NCI-H1105 (cell line): ENCODE results near the gene OR7G3.

Experiments used
- DNase-seq: peaks from one replicate; lab custom pipeline; 2025; lab: John Stamatoyannopoulos, UW

Gene OR7G3

DNA sequence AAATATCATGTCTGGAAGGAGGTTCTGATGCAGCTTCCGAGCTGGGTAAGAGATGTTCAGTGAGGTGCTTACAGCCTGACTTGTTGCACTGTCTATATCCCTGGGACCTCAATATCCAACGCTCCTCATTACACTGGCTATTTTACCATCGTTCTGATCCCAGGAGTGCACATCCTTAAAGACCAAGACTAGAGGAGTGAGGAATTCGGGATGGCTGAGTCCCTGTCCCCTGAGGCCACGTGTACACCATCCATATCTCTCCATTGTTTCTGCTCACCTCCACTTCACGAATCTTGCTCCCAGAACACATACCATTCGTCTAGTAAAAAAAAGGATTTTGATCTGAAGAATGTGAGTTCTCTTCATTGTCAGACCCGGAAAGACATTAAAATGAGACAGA is 19.4 kb downstream of the OR7G3 start, which contains the start of gene OR7G2:
TSS of gene OR7G2 (minus strand) at position 101 of the 400 bp plus-strand sequence. CDS start 4,232 bp downstream, outside the sequence.
- DNase-seq: no peak

DNA sequence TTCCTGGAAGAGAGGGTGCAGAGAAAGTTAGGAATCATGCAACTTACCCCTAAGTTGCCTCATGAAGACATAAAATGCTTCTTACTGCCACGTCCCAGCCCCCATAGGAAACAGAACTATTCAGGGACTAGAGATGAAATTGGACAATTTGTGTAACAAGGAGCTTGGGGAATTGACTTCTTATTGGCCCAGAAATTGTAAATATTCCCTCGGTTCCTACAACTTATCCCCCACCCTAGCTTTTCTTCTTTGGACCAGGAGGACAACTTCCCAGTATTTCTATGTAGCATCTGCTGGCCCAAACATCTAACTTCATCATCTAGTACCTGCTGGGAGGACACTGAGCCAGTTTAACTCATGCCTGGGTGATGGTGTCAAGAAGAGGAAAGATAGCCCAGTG is 40.0 kb downstream of the OR7G3 start, which contains the start of gene OR1M1:
TSS of gene OR1M1 (plus strand) at position 301 of the 400 bp plus-strand sequence. CDS start 6,184 bp downstream, outside the sequence.
- DNase-seq: no peak

DNA sequence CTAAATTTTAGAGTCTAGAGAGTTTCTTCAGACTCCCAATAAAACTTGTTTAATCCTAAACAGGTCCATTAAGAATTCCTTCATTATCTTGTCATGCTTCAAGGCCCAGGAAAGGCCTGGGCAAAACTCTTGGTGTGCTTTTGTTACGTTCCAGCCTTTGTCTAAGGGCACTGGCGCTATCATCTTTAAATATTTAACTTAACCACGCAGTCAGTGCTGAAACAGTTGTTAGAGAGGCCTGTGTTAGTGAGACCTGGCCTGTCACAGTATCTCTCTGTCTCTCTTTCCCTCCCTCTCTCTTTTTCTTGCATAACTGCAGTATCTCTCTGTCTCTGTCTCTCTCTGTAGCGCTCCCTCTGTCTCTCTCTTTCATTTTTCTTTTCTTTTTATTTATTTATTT is 48.1 kb downstream of the OR7G3 start:
- DNase-seq: no peak

DNA sequence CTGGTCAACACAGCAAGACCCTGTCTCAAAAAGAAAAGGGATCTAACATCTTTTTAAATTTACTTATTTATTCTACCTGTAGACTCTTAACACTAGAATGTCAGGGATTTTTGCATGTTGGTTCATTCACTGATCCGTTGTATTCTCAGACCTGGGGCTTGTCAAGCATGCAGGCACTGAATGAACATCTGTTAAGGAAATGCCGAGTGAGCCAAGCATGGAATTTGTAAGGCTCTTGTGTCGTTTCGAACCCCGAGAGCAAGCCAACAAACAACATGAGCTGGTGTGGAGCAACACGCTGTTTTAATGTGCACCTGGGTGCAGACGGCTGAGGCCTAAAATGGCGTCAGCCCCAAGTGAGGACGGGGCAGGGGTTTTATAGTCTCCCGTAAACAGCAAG is 49.8 kb downstream of the OR7G3 start:
- DNase-seq: no peak
